Naive thymus-derived CD8-positive, alpha-beta T cell (primary cell): Measurements from ENCODE around the gene CXCR2. TPM values are rescaled to one million over a fixed set of nuclear protein-coding genes. Genes with fewer than 3 reads are reported as not detected.

ENCODE experiments used
- ATAC-seq, 2 donors: fragments of 150-1000 bp; cut with Tn5 transposase in 1 of 2; sonication (Bioruptor Pico), chemical (Tn5 transposase) in 1 of 2; 1 replicate in 1 of 2; 2 replicates in 1 of 2; pipeline ENCODE4 v1.10.0; 2021; ENCODE audit warnings: mild to moderate bottlenecking in 2 of 2, moderate library complexity in 2 of 2
- POLR2A ChIA-PET: fragments of 350-600 bp; sonication (Branson Sonifier 250); formaldehyde crosslinking; loops from one replicate; lab custom pipeline; 2021; ENCODE audit warnings: antibody characterized with exemption; lab: Charles Lee
- DNase-seq, 10 donors: peaks; one replicate each; pipeline versions ENCODE4 v3.0.0 to v3.0.0-alpha.2; 2020 to 2022
- H3K27ac Mint-ChIP-seq, 10 donors: one replicate each; pipeline ENCODE4 v1.8.0; 2020 to 2022; ENCODE audit warnings: mild to moderate bottlenecking in 10 of 10, mixed read lengths in 10 of 10, moderate library complexity in 4 of 10, inconsistent platforms in 1 of 10
- H3K27me3 Mint-ChIP-seq, 5 donors: one replicate each; pipeline ENCODE4 v1.8.0; 2021 to 2022; ENCODE audit warnings: mixed read lengths in 5 of 5
- H3K36me3 Mint-ChIP-seq, 3 donors: one replicate each; pipeline ENCODE4 v1.8.0; 2020 to 2022; ENCODE audit warnings: mixed read lengths in 3 of 3, mild to moderate bottlenecking in 2 of 3, inconsistent platforms in 1 of 3
- H3K4me1 Mint-ChIP-seq, 4 donors: one replicate each; pipeline ENCODE4 v1.8.0; 2021 to 2022; ENCODE audit warnings: mixed read lengths in 4 of 4
- H3K4me3 Mint-ChIP-seq, 10 donors: one replicate each; pipeline ENCODE4 v1.8.0; 2020 to 2022; ENCODE audit warnings: mild to moderate bottlenecking in 10 of 10, mixed read lengths in 10 of 10, moderate library complexity in 6 of 10, inconsistent platforms in 1 of 10
- H3K9me3 Mint-ChIP-seq, 9 donors: one replicate each; pipeline ENCODE4 v1.8.0; 2020 to 2022; ENCODE audit warnings: mixed read lengths in 9 of 9, mild to moderate bottlenecking in 3 of 9, inconsistent platforms in 1 of 9, moderate library complexity in 1 of 9
- polyA plus RNA-seq, 3 donors: library from polyadenylated mRNA; unstranded; fragments of 300-500 nt; fragmentation: Illumina TruSeq; gene quantifications; one replicate each; pipeline ENCODE4 v1.2.3, GENCODE V29; 2021
- total RNA-seq, 8 experiments: library from RNA in 2 of 8; stranded (reverse) in 2 of 8; gene quantifications; one replicate each; pipeline ENCODE4 v1.2.3 and lab custom pipeline; 2021 to 2026

Gene CXCR2
- total RNA-seq = not detected
- polyA plus RNA-seq = 1 to 10 TPM in 1 of 3 donors, under 1 TPM in 1, not detected in 1; 0.23 to 1.5 TPM
- 0 to 0.08 (median 0) reads per million in 6 experiments for total RNA-seq (lab: John Stamatoyannopoulos, UW)

GRCh38 chr2:218125626-218126080 is at the start of gene CXCR2:
Gene CXCR2 (plus strand): TSS chr2:218126028. CDS start chr2:218134802, 8,774 bp downstream.
- POLR2A ChIA-PET = no interaction called here
- H3K36me3 Mint-ChIP-seq = peaks cover 0 to 12% (median 0%) of the 10 kb centered on the region in 3 donors
- ATAC-seq = no peak
- H3K4me1 Mint-ChIP-seq = peaks cover 4 to 32% (median 9%) of the 10 kb centered on the region in 4 donors
- peak within 1 kb of the TSS in 8 of 10 donors; percentile 12 to 76 (median 44) for H3K4me3 Mint-ChIP-seq
- peaks cover 9 to 23% (median 15%) of the 10 kb centered on the region in 5 donors for H3K27me3 Mint-ChIP-seq
- DNase-seq = no peak
- H3K27ac Mint-ChIP-seq = no peak within 1 kb of the TSS
- H3K9me3 Mint-ChIP-seq = peaks cover 0 to 33% (median 15%) of the 10 kb centered on the region in 9 donors

GRCh38 chr2:218077464-218078216 is 48.2 kb upstream of the CXCR2 start:
- Mint-ChIP-seq H3K36me3 (no peaks in the 10 kb centered on the region), H3K27me3 (peaks cover 3 to 14% (median 10%) of the 10 kb centered on the region in 5 donors), H3K4me3 (no peak overlapping the region), H3K9me3 (peaks cover 0 to 3% (median 0%) of the 10 kb centered on the region in 9 donors), H3K4me1 (peaks cover 0 to 1% (median 0%) of the 10 kb centered on the region in 4 donors), H3K27ac (peak overlapping the region in 2 of 10 donors; percentile 55 to 83)
- DNase-seq (no peak), ATAC-seq (no peak)
- POLR2A ChIA-PET = no interaction called here

GRCh38 chr2:218079943-218080913 is 45.6 kb upstream of the CXCR2 start:
- ATAC-seq (no peak), DNase-seq (no peak)
- H3K27me3 Mint-ChIP-seq = peaks cover 0 to 9% (median 4%) of the 10 kb centered on the region in 5 donors
- no peaks in the 10 kb centered on the region for H3K4me1 Mint-ChIP-seq
- POLR2A ChIA-PET = no interaction called here
- no peak overlapping the region for H3K4me3 Mint-ChIP-seq
- no peak overlapping the region for H3K27ac Mint-ChIP-seq
- H3K36me3 Mint-ChIP-seq = peaks cover 0 to 4% (median 0%) of the 10 kb centered on the region in 3 donors
- peaks cover 0 to 5% (median under 1%) of the 10 kb centered on the region in 9 donors for H3K9me3 Mint-ChIP-seq

- POLR2A ChIA-PET = no interaction called here
Measured at GRCh38 chr2:218081063-218081462, 44.8 kb upstream of the CXCR2 start.

GRCh38 chr2:218081695-218082094 is 44.1 kb upstream of the CXCR2 start:
- H3K36me3 Mint-ChIP-seq = peaks cover 0 to 18% (median 5%) of the 10 kb centered on the region in 3 donors
- H3K4me3 Mint-ChIP-seq = no peak overlapping the region
- H3K27ac Mint-ChIP-seq = no peak overlapping the region
- H3K27me3 Mint-ChIP-seq = peaks cover 4 to 15% (median 7%) of the 10 kb centered on the region in 5 donors
- peaks cover 0 to 18% (median 14%) of the 10 kb centered on the region in 9 donors for H3K9me3 Mint-ChIP-seq
- DNase-seq (no peak), ATAC-seq (no peak)
- H3K4me1 Mint-ChIP-seq = no peaks in the 10 kb centered on the region
- POLR2A ChIA-PET = no interaction called here

More at GRCh38 chr2:218081063-218081462, 44.8 kb upstream of the CXCR2 start:
- peaks cover under 1 to 9% (median 4%) of the 10 kb centered on the region in 5 donors for H3K27me3 Mint-ChIP-seq
- no peaks in the 10 kb centered on the region for H3K4me1 Mint-ChIP-seq
- peaks cover 0 to 12% (median 0%) of the 10 kb centered on the region in 3 donors for H3K36me3 Mint-ChIP-seq
- peak overlapping the region in 1 of 10 donors; percentile 0 for H3K27ac Mint-ChIP-seq
- H3K4me3 Mint-ChIP-seq = no peak overlapping the region
- H3K9me3 Mint-ChIP-seq = peaks cover 0 to 12% (median 8%) of the 10 kb centered on the region in 9 donors
- ATAC-seq (no peak), DNase-seq (no peak)

- Mint-ChIP-seq H3K9me3 (peaks cover 0 to 19% (median 14%) of the 10 kb centered on the region in 9 donors), H3K27me3 (peaks cover 4 to 13% (median 8%) of the 10 kb centered on the region in 5 donors), H3K36me3 (peaks cover 0 to 19% (median 6%) of the 10 kb centered on the region in 3 donors), H3K27ac (peak overlapping the region in 1 of 10 donors; percentile 2), H3K4me1 (no peaks in the 10 kb centered on the region), H3K4me3 (no peak overlapping the region)
- POLR2A ChIA-PET = no interaction called here
- DNase-seq = no peak
- ATAC-seq = no peak
Measured at GRCh38 chr2:218082586-218083351, 43.1 kb upstream of the CXCR2 start.

- Mint-ChIP-seq H3K27ac (no peak overlapping the region), H3K4me3 (no peak overlapping the region), H3K9me3 (peaks cover 0 to 19% (median 14%) of the 10 kb centered on the region in 9 donors), H3K27me3 (peaks cover 4 to 13% (median 8%) of the 10 kb centered on the region in 5 donors), H3K4me1 (no peaks in the 10 kb centered on the region), H3K36me3 (peaks cover 0 to 19% (median 6%) of the 10 kb centered on the region in 3 donors)
- DNase-seq = no peak
- POLR2A ChIA-PET = no interaction called here
- no peak for ATAC-seq
Measured at GRCh38 chr2:218083352-218083676, 42.5 kb upstream of the CXCR2 start.

- no peak for ATAC-seq
- H3K36me3 Mint-ChIP-seq = peaks cover 0 to 19% (median 6%) of the 10 kb centered on the region in 3 donors
- H3K9me3 Mint-ChIP-seq = peaks cover 0 to 24% (median 15%) of the 10 kb centered on the region in 9 donors
- POLR2A ChIA-PET = no interaction called here
- no peak for DNase-seq
- H3K27me3 Mint-ChIP-seq = peaks cover 4 to 24% (median 12%) of the 10 kb centered on the region in 5 donors
- H3K27ac Mint-ChIP-seq = no peak overlapping the region
- H3K4me1 Mint-ChIP-seq = peaks cover 0 to 2% (median 0%) of the 10 kb centered on the region in 4 donors
- no peak overlapping the region for H3K4me3 Mint-ChIP-seq
Measured at GRCh38 chr2:218086478-218086877, 39.4 kb upstream of the CXCR2 start.

- Mint-ChIP-seq H3K4me3 (no peak overlapping the region), H3K27me3 (peaks cover 0 to 19% (median 11%) of the 10 kb centered on the region in 5 donors), H3K36me3 (peaks cover 0 to 19% (median 6%) of the 10 kb centered on the region in 3 donors), H3K27ac (no peak overlapping the region), H3K4me1 (peaks cover 0 to 2% (median 0%) of the 10 kb centered on the region in 4 donors), H3K9me3 (peaks cover 0 to 24% (median 15%) of the 10 kb centered on the region in 9 donors)
- DNase-seq (no peak), ATAC-seq (no peak)
- POLR2A ChIA-PET = no interaction called here
Measured at GRCh38 chr2:218089259-218089658, 36.6 kb upstream of the CXCR2 start.

GRCh38 chr2:218091746-218092145 is 34.1 kb upstream of the CXCR2 start:
- H3K27ac Mint-ChIP-seq = no peak overlapping the region
- H3K4me3 Mint-ChIP-seq = no peak overlapping the region
- ATAC-seq = no peak

GRCh38 chr2:218093879-218094278 is 31.9 kb upstream of the CXCR2 start:
- Mint-ChIP-seq H3K4me3 (no peak overlapping the region), H3K36me3 (no peaks in the 10 kb centered on the region), H3K4me1 (no peaks in the 10 kb centered on the region), H3K9me3 (peaks cover 0 to 2% (median 0%) of the 10 kb centered on the region in 9 donors), H3K27me3 (peaks cover 0 to 11% (median 6%) of the 10 kb centered on the region in 5 donors), H3K27ac (no peak overlapping the region)
- ATAC-seq (no peak), DNase-seq (no peak)
- POLR2A ChIA-PET = no interaction called here

More at GRCh38 chr2:218091746-218092145, 34.1 kb upstream of the CXCR2 start:
- DNase-seq = no peak
- H3K9me3 Mint-ChIP-seq = peaks cover 0 to 5% (median under 1%) of the 10 kb centered on the region in 9 donors
- peaks cover 0 to 2% (median 0%) of the 10 kb centered on the region in 4 donors for H3K4me1 Mint-ChIP-seq
- H3K36me3 Mint-ChIP-seq = peaks cover 0 to under 1% (median 0%) of the 10 kb centered on the region in 3 donors
- POLR2A ChIA-PET = no interaction called here
- H3K27me3 Mint-ChIP-seq = peaks cover 0 to 12% (median 8%) of the 10 kb centered on the region in 5 donors
